ENCODE data around the gene WDR26. TPM values are rescaled to one million over a fixed set of nuclear protein-coding genes. Genes with fewer than 3 reads are reported as not detected.

The WDR26 gene
- polyA plus RNA-seq, 6 donors from 2014 or later, result 2.0 to 5.8 (median 4.9) TPM

DNA sequence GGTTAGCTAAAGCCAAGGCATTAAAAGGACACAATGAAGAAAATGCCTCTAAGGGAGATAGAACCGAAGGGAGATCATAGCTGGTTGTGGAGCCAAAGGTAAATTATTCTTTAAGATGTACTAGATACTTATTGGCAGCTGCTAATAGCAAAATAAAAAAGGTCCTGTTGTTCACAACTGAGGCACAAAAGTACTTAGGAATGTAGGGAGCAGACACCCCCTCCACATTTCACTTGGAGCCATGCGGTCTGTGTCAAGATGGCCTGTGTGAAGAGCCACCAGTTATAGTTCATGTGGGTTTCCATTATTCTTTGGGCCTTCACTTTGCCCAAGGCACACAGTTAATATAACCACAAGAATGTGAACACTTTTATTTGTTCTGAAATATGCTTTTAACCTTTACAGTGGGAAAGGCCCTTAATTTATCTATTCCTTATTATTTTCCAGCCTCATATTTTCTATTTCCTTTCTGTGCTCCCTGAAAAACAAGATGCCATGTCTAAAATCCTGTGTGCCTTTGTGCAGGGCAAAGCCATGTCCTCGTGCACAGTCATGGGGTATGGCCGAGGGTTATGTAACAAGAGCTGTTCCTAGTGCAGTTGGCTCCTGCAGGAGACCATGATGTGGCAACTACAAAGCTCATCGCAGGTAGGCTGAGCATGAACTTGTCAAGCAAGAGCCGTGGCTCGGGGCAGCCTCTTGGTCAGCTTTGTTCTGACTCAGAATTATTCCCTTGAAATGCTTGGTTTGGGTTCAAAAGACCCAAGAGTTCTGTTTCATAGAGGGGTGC is 16.2 kb upstream of the WDR26 start:
- no peak overlapping the region for H3K4me3 Mint-ChIP-seq
- no peak for ATAC-seq (ENCODE audit: low read depth in 2 of 2)
- peaks cover 0 to 6% (median 5%) of the 10 kb centered on the region in 3 donors for H3K4me1 Mint-ChIP-seq
- no peak for DNase-seq
- H3K27me3 Mint-ChIP-seq, result no peaks in the 10 kb centered on the region
- H3K36me3 Mint-ChIP-seq, result no peaks in the 10 kb centered on the region
- peak overlapping the region in 1 of 6 donors; percentile 2 for H3K27ac Mint-ChIP-seq
- H3K9me3 Mint-ChIP-seq, result no peaks in the 10 kb centered on the region

DNA sequence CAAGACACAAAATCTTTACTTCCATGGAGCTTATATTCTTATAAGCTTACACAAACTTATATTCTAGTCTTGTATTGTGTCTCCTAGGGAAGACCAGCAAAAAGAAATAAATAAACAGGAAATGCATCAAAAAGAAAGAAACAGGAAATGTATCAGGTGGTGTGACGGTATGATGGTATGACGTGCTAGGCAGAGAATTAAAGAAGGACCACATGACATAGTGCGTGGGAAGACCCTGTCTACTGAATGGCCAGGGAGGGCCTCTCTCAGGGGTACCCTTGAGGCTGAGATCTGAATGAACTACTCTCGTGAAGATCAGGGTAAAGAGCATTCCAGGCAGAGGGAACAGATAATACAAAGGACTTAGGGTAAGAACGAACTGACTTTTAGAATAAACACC is 15.6 kb upstream of the WDR26 start:
- H3K36me3 Mint-ChIP-seq, result no peaks in the 10 kb centered on the region
- H3K4me3 Mint-ChIP-seq, result no peak overlapping the region
- no peak for DNase-seq
- H3K9me3 Mint-ChIP-seq, result no peaks in the 10 kb centered on the region
- H3K4me1 Mint-ChIP-seq, result peaks cover 0 to 9% (median 6%) of the 10 kb centered on the region in 3 donors
- H3K27ac Mint-ChIP-seq, result peak overlapping the region in 1 of 6 donors; percentile 2
- ATAC-seq (ENCODE audit: low read depth in 2 of 2), result no peak
- no peaks in the 10 kb centered on the region for H3K27me3 Mint-ChIP-seq

DNA sequence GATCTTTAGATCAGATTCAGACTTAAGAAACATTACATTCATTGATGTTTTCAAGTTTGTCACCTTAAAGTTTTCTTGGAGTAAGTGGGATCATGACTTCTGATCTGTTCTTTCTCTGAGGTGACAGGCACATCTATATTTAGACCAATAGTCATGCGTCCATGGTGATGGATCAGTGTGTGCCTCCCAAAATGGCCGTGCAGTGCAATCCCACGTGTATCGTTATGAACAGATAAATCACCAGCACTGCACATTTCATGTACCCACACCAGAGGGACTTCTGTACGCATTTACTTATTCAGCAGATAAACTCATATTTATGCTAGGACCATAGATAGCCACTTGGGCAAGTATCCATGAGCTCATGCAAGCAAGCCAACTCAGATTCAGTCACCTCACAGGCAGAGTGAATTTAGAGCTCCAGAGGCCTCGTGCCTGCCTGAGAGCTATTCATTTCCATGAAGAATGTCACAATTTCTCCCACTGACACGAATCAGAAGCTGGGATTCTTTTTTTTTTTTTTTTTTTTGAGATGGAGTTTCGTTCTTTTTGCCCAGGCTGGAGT is 13.9 kb upstream of the WDR26 start:
- H3K9me3 Mint-ChIP-seq, result no peaks in the 10 kb centered on the region
- H3K4me1 Mint-ChIP-seq, result peaks cover 0 to 9% (median 6%) of the 10 kb centered on the region in 3 donors
- H3K36me3 Mint-ChIP-seq, result no peaks in the 10 kb centered on the region
- H3K27me3 Mint-ChIP-seq, result no peaks in the 10 kb centered on the region
- H3K4me3 Mint-ChIP-seq, result no peak overlapping the region
- DNase-seq, result no peak
- peak overlapping the region in 1 of 6 donors; percentile 23 for H3K27ac Mint-ChIP-seq
- no peak for ATAC-seq (ENCODE audit: low read depth in 2 of 2)

DNA sequence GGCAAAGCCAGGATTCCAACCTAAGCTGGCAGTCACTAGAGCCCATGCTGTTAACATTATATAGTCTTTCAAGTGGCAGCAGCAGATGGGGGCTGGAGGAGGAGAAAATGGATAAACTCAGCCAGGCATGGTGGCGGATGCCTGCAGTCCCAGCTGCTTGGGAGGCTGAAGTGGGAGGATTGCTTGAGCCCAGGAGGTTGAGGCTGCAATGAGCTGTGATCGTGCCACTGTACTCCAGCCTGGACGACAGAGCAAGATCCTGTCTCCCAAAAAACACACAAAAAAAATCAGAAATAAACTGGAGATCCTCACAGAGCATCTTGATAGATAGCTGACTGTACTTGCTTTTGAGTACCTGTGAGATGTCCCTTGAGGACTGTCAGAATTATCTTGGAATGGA is 13.4 kb upstream of the WDR26 start:
- no peak overlapping the region for H3K4me3 Mint-ChIP-seq
- ATAC-seq (ENCODE audit: low read depth in 2 of 2) (no peak), DNase-seq (no peak)
- no peaks in the 10 kb centered on the region for H3K27me3 Mint-ChIP-seq
- H3K27ac Mint-ChIP-seq, result no peak overlapping the region
- no peaks in the 10 kb centered on the region for H3K9me3 Mint-ChIP-seq
- H3K4me1 Mint-ChIP-seq, result peaks cover 0 to 9% (median 6%) of the 10 kb centered on the region in 3 donors
- H3K36me3 Mint-ChIP-seq, result no peaks in the 10 kb centered on the region

DNA sequence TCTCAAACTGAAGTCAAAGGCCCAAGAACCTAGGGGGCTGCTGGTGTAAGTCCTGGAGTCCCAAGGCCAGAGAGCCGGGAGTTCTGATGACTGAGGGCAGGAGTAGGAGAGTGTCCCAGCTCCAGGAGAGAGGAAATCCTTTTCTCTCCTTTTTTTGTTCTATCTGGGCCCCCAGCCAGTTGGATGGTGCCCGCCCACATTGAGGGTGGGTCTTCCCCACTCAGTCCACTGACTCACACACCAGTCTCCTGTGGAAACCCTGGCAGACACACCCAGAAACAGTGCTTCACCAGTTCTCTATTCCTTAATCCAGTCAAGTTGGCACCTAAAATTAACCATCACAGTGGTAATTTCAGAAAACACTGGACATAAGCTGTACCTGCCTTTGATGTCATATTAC is 12.7 kb upstream of the WDR26 start:
- no peaks in the 10 kb centered on the region for H3K9me3 Mint-ChIP-seq
- no peak overlapping the region for H3K4me3 Mint-ChIP-seq
- DNase-seq (no peak), ATAC-seq (ENCODE audit: low read depth in 2 of 2) (no peak)
- no peaks in the 10 kb centered on the region for H3K27me3 Mint-ChIP-seq
- H3K36me3 Mint-ChIP-seq, result no peaks in the 10 kb centered on the region
- H3K4me1 Mint-ChIP-seq, result peaks cover 0 to 9% (median 6%) of the 10 kb centered on the region in 3 donors
- H3K27ac Mint-ChIP-seq, result no peak overlapping the region

DNA sequence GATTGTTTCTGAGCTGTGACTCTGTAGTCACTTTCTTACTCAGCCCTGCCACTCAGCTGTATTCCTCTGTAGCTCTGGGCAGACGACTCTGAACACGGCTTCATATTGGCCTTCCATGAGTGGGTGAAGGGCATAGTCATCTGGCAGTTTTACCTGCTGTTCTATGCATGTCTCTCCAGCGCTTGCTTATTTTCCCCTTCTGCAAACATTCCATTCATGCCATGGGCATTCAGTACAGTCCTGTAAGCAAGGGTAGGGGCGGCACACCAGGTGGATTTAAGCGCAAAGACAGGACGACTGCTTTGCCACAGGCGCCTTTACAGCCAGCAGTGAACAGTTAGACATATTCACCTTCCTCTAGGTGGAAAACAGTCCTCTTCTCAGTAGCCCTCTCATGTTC is 4.4 kb upstream of the WDR26 start:
- peaks cover 12 to 20% (median 16%) of the 10 kb centered on the region in 3 donors for H3K4me1 Mint-ChIP-seq
- DNase-seq, result no peak
- H3K27me3 Mint-ChIP-seq, result no peaks in the 10 kb centered on the region
- H3K27ac Mint-ChIP-seq, result peak overlapping the region in 1 of 6 donors; percentile 38
- ATAC-seq (ENCODE audit: low read depth in 2 of 2), result no peak
- H3K9me3 Mint-ChIP-seq, result no peaks in the 10 kb centered on the region
- no peak overlapping the region for H3K4me3 Mint-ChIP-seq
- H3K36me3 Mint-ChIP-seq, result no peaks in the 10 kb centered on the region

DNA sequence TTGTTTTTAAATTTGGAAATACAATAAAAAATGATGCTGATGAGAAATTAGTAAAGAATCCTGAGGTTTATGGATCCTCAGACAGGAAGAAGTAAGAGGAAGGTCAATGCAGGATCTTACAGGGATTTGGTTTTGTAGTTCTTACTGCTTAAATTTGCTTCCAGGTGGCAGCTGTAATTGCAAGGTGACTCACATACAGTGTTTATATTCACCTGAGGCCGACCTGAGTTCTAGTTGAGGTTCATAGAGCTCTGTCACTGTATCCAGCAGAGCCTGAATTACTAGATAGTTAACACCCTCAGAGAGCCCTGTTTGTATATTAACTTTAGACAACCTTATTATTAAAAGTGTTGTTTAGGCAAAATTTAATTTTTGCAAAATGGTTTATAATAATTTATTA is 1.4 kb upstream of the WDR26 start:
- peak overlapping the region; percentile 25 to 98 (median 98) for H3K4me3 Mint-ChIP-seq
- no peaks in the 10 kb centered on the region for H3K27me3 Mint-ChIP-seq
- no peak for ATAC-seq (ENCODE audit: low read depth in 2 of 2)
- no peak for DNase-seq
- no peaks in the 10 kb centered on the region for H3K36me3 Mint-ChIP-seq
- H3K4me1 Mint-ChIP-seq, result peaks cover 34 to 45% (median 38%) of the 10 kb centered on the region in 3 donors
- H3K9me3 Mint-ChIP-seq, result no peaks in the 10 kb centered on the region
- peak overlapping the region in 5 of 6 donors; percentile 98 to 99 (median 98) for H3K27ac Mint-ChIP-seq

DNA sequence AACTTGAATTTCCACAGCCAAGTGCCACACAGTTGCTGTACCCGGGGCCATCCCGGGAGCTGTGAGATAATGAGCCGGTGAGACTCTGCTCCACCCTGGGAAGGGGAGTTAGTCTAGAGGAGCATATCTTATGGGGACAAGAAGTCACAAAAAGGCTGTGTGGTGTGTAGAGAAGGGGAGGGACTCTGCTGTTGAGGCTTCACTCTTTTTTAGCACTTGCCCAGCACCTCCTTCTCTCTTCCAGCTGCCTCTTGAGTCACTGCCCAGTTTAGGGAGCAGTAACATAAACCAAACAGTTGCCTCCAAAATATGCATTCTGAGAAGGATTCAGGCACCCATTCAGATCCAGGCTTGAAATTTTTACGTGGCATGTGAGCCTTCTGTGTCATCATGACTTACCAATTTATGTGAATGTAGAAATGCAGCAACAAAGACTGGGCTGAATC is 744 bp upstream of the WDR26 start:
- DNase-seq (no peak), ATAC-seq (ENCODE audit: low read depth in 2 of 2) (no peak)
- peak overlapping the region; percentile 84 to 98 (median 98) for H3K4me3 Mint-ChIP-seq
- H3K4me1 Mint-ChIP-seq, result peaks cover 40 to 51% (median 44%) of the 10 kb centered on the region in 3 donors
- H3K27ac Mint-ChIP-seq, result peak overlapping the region; percentile 98 to 99 (median 98)
- no peaks in the 10 kb centered on the region for H3K27me3 Mint-ChIP-seq
- no peaks in the 10 kb centered on the region for H3K9me3 Mint-ChIP-seq
- H3K36me3 Mint-ChIP-seq, result no peaks in the 10 kb centered on the region

DNA sequence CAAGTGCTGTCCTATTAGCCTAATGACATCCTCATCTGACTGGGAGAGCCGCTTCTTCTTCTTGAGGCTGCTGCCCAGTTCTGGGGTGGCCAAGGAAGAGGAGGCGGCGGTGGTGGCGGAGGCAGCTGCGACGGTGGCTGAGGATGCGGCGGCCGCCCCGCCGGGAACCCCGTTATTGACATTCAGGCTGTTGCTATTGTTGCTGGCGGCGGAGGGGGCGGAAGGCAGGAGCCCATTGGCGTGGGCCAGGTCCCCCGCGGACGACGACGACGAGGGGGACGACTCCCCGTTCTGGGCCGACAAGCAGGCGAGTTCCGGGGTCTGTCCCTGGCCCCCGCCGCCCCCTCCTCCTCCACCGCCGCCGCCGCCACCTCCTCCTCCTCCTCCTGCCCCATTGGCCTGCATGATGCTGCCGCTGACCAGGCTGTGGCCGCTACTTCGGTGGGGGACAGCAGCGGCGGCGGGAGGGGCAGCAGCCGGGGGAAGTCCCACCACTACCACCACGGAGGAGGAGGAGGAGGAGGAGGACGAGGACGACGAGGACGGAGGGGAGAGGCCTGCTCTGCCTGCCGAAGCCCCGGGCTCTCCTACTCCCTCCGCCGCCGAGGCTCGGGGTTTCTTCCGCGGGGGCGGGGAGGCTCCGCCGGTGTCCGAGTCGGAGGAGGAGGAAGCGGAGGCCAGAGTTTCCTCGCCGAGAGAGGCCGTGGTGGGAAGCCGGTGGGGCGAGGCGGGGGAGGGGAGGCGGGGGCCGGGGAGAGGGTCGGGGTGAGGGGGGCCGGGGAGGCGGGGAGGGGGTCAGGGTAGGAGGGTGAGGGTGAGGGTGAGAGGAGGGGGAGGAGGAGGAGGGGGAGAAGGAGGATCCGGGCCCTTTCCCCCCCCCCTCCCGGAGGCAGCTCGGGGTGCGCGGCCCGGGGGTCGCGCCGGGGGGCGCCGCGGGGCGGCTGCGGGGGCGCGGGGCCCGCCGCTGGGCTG is 610 bp downstream of the WDR26 start:
- Mint-ChIP-seq H3K27ac (peak overlapping the region in 5 of 6 donors; percentile 95 to 99 (median 98)), H3K4me3 (peak overlapping the region; percentile 84 to 98 (median 92)), H3K9me3 (no peaks in the 10 kb centered on the region), H3K4me1 (peaks cover 41 to 55% (median 50%) of the 10 kb centered on the region in 3 donors), H3K27me3 (no peaks in the 10 kb centered on the region), H3K36me3 (no peaks in the 10 kb centered on the region)
- DNase-seq, result peak; percentile 66
- peak; percentile 37 to 42 for ATAC-seq (ENCODE audit: low read depth in 2 of 2)

DNA sequence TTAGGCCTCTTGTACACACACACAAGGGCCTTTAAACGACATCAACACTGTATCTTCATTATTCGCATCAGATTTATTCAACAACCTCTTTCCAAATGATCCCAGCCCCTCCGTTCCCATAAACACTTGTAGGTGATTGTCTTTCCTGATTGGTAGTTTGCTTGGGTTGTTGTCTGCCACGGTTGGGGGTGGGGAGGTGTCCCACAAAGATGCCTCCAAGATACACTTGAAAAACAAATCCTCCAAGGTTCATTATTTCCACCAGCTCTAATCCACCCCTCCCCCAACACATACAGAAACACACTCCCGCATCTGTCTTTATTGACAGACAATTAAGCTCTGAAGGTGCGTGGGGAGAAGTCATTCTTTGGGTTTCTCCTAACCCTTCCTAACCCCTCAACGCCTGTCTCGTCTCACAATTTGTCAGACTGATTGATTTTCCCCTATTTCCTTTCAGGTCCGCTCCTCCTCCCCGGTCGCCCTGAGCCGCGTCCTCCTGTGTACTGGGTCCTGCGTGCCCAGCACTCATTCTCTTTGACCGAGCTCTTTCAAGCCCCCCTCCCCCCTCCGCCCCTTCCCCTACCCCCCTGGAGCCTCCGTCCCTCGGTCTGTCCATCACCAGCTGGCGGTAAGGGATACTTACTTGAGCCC is 1.4 kb downstream of the WDR26 start:
- Mint-ChIP-seq H3K27ac (peak overlapping the region; percentile 75 to 99 (median 98)), H3K4me1 (peaks cover 41 to 59% (median 55%) of the 10 kb centered on the region in 3 donors), H3K4me3 (peak overlapping the region; percentile 84 to 96 (median 92)), H3K9me3 (no peaks in the 10 kb centered on the region), H3K27me3 (no peaks in the 10 kb centered on the region), H3K36me3 (no peaks in the 10 kb centered on the region)
- ATAC-seq (ENCODE audit: low read depth in 2 of 2), result no peak
- DNase-seq, result peak; percentile 21

DNA sequence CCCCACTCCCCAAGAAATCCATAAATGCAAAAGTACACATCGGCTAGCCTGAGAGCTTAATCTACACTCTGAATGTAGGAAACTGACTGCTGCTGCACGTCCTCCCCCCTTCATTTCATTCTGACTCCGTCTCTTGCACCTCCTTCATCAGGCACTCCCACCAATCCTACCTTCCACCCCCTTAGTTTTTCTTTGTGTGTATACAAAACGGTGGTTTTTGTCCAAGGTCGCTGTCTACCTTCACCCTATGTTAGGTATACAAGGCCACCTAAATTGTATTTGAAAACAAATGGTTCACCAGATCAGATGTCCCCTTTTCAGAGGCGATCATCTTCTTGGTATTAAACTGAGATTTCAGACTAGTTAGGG is 1.9 kb downstream of the WDR26 start:
- H3K36me3 Mint-ChIP-seq, result no peaks in the 10 kb centered on the region
- peaks cover 41 to 59% (median 55%) of the 10 kb centered on the region in 3 donors for H3K4me1 Mint-ChIP-seq
- no peak for DNase-seq
- H3K27me3 Mint-ChIP-seq, result no peaks in the 10 kb centered on the region
- peak overlapping the region; percentile 75 to 99 (median 98) for H3K27ac Mint-ChIP-seq
- no peak for ATAC-seq (ENCODE audit: low read depth in 2 of 2)
- no peaks in the 10 kb centered on the region for H3K9me3 Mint-ChIP-seq
- H3K4me3 Mint-ChIP-seq, result peak overlapping the region; percentile 84 to 96 (median 92)

DNA sequence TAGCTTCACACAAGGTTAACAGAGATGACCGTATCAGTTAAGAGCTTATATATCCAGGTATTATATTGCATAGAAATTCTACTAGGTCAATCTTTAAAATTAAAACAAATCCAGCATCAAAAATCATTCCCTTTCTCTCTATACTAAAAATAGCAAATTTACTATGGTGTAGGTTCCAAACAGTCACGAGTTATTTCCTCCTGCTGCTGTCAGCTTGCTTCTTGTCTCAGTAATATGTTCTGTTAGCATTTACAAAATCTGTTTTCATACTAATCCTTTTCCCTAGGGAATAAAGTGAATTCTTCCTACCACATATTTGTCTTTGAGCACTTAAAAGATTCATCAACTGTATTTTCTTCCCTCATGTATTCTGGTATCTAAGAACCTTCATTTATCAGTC is 2.5 kb downstream of the WDR26 start:
- H3K9me3 Mint-ChIP-seq, result no peaks in the 10 kb centered on the region
- no peaks in the 10 kb centered on the region for H3K27me3 Mint-ChIP-seq

DNA sequence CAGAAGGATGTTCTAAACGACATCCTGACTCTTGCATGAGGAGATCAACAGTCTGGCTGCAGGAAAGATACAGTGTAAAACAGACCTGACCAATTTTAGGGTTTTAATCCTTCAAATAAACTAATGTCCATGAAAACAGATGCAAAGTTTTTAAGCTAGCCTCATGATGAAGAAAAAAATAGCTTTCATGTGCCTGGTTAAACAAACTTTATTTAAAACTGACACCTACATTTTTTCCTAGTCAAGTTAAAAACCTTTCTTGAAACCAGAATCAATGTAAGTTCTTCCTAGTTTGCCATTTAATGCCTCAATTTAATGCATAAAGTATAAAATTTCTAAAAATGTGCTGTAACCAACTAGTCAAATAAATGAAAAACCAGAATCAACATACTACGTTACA is 2.9 kb downstream of the WDR26 start:
- Mint-ChIP-seq H3K4me3 (peak overlapping the region in 4 of 8 donors; percentile 49 to 96 (median 84)), H3K4me1 (peaks cover 45 to 58% (median 55%) of the 10 kb centered on the region in 3 donors), H3K9me3 (no peaks in the 10 kb centered on the region), H3K27ac (peak overlapping the region in 5 of 6 donors; percentile 42 to 99 (median 95)), H3K36me3 (no peaks in the 10 kb centered on the region), H3K27me3 (no peaks in the 10 kb centered on the region)
- DNase-seq (no peak), ATAC-seq (ENCODE audit: low read depth in 2 of 2) (no peak)

More for the DNA sequence above, 2.5 kb downstream of the WDR26 start:
- Mint-ChIP-seq H3K4me1 (peaks cover 43 to 59% (median 58%) of the 10 kb centered on the region in 3 donors), H3K27ac (peak overlapping the region in 5 of 6 donors; percentile 19 to 99 (median 95)), H3K4me3 (peak overlapping the region; percentile 84 to 96 (median 92)), H3K36me3 (no peaks in the 10 kb centered on the region)
- no peak for ATAC-seq (ENCODE audit: low read depth in 2 of 2)
- no peak for DNase-seq

Measured in naive B cell (primary cell).